ENCODE measurements around the gene FAM222B. TPM values are rescaled to one million over a fixed set of nuclear protein-coding genes. Genes with fewer than 3 reads are reported as not detected.

The FAM222B gene
- total RNA-seq, 1 donor from 2014 or later = 3.2 TPM

GRCh38 chr17:28714281-28714680 is 128.3 kb downstream of the FAM222B start:
- no peak for DNase-seq (ENCODE audit: low read depth)
- Histone ChIP-seq H3K36me3 (ENCODE audit: control insufficient read depth, insufficient read depth, low read length) (peaks cover 10% of the 10 kb centered on the region), H3K27me3 (ENCODE audit: control insufficient read depth, insufficient read depth, low read length) (no peaks in the 10 kb centered on the region), H3K4me3 (ENCODE audit: low read depth, low read length) (no peak overlapping the region)
- FAIRE-seq = no peak
- no peak for TF ChIP-seq CTCF (IDR thresholded peaks at IDR 0.05; ENCODE audit: insufficient read depth, low read length, severe bottlenecking)

DNA sequence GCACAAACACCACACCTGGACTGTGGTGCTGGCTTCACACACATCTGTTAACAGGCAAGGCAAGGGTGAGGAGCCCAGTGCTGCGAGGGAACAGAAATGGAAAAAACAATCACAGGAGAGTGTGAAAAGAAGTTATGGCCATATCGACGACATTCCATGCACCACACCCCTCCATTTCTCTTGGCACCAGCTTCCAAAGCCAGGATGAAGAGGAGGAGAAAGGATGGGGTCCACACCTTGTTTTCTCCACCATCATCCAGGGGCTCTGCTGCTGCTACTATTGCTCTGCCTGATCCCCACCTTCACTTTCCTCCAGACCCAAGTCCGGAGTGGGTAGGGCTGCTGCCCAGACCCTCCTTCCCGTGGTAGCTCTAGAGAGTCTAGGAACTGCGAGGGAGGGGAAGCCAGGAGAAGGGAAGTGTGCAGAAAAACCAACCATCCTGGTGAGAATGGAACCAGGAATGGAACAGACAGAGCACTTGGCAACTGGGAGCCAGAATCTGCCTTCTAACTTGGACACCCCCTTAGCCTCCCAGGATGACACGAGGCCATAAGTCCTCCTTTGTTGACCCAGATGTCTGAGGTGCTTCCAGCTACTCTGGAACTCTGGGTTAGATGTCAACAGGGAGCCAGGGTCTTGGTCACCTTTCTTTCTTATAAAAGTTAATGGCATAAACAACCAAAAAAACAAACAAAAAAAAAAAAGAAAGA is 129.7 kb downstream of the FAM222B start:
- FAIRE-seq = peak; percentile 50
- no peaks in the 10 kb centered on the region for H3K27me3 ChIP-seq (ENCODE audit: control insufficient read depth, insufficient read depth, low read length)
- H3K36me3 ChIP-seq (ENCODE audit: control insufficient read depth, insufficient read depth, low read length) = peaks cover 10% of the 10 kb centered on the region
- no peak overlapping the region for H3K4me3 ChIP-seq (ENCODE audit: low read depth, low read length)
- DNase-seq (ENCODE audit: low read depth) = no peak
- TF ChIP-seq CTCF (IDR thresholded peaks at IDR 0.05; ENCODE audit: insufficient read depth, low read length, severe bottlenecking) = no peak

DNA sequence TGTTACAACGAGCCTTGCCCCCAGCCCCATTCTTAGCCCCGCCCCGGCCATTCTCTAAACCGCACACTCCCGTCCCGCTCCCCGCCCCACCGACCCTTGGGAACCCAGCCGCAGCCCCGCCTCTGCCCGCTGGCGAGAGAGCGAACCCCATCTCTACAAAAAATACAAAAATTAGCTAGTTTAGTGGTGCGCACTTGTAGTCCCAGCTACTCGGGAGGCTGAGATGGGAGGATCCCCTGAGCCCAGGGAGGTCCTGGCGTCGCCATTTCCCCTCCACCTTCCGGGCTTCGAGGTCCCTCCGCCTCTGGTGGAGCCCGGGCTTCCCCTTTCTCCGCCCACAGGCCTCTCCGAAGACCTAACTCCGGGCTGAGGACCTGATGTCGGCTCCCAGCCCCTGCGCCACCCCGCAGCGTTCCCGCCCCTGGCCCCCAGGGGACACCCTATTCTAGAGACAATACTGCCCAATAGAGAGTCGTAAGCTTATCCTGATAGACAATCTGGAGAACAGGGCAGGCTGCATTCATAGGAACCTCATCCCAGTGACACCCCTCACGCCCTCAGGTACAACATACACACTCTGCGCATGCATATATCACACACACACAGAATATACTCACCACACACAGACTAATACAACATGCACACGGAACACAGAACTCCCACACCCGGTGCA is 130.4 kb downstream of the FAM222B start:
- no peak for TF ChIP-seq CTCF (IDR thresholded peaks at IDR 0.05; ENCODE audit: insufficient read depth, low read length, severe bottlenecking)
- H3K27me3 ChIP-seq (ENCODE audit: control insufficient read depth, insufficient read depth, low read length) = no peaks in the 10 kb centered on the region
- no peak for FAIRE-seq
- H3K4me3 ChIP-seq (ENCODE audit: low read depth, low read length) = no peak overlapping the region
- H3K36me3 ChIP-seq (ENCODE audit: control insufficient read depth, insufficient read depth, low read length) = peaks cover 10% of the 10 kb centered on the region
- DNase-seq (ENCODE audit: low read depth) = no peak

DNA sequence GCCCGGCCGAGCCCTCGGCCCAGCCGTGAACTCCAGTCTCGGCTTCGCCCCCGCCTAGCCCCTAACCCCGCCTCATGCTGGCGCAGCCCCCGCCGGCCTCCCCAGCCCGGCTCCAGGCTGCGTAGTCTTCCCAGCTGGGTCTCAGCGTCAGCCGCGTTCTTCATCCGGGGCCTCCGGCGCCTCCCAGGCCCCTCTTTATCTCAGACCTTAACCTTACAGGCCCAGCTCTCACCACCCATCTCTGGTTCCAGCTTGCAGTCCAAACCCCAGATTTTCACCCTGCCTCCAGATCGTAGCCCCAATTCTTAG is 130.9 kb downstream of the FAM222B start, which contains the start of gene PROCA1:
TSS of gene PROCA1 (minus strand) at position 166 of the 309 bp plus-strand sequence. CDS start 228 bp downstream, outside the sequence.
- FAIRE-seq (no peak), DNase-seq (ENCODE audit: low read depth) (no peak)
- Histone ChIP-seq H3K36me3 (ENCODE audit: control insufficient read depth, insufficient read depth, low read length) (peaks cover 10% of the 10 kb centered on the region), H3K27me3 (ENCODE audit: control insufficient read depth, insufficient read depth, low read length) (no peaks in the 10 kb centered on the region), H3K4me3 (ENCODE audit: low read depth, low read length) (peak within 1 kb of the TSS; percentile 70)
- TF ChIP-seq CTCF (IDR thresholded peaks at IDR 0.05; ENCODE audit: insufficient read depth, low read length, severe bottlenecking) = no peak

DNA sequence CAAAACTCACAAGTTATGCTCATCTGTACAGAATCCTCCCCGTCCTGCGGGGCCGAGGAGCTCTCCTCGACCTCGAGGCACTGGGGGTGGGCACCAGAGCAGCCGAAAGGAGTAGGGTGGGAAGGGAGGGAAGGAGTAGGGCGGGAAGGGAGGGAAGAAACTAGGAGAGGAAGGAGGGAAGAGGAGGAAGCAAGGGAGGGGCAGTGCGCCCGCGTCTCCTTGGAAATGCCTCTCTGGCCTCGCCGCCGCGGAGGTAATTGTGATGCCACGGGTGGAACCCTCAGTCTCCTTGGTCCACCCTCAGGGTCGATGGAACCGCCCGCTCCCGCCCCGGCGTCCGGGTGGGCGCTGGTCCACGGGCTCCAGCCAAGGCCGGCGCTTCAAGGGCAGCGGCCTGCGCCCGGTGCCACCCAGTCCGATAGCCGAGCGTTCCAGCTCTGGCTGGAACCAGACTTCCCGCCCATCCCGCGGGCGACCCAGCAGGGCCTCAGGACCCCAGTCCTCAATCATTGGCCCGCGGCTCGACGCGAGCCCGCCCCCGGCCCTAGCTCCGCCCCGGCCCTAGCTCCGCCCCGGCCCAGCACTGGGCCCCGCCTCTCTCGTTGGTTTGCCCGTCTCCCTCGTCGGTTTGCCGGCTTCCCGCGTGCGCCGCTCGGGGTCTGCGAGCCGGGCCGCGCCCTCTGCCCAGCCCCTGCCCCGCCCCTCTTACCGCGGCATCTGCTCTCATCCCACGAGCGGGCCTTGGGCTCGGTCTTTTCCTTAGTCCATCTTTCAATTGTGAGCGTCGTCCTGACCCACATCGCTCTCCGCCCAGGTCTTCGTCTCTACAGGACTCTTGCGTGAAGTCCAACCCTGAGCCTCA is 131.5 kb downstream of the FAM222B start:
- no peaks in the 10 kb centered on the region for H3K27me3 ChIP-seq (ENCODE audit: control insufficient read depth, insufficient read depth, low read length)
- peak; percentile 59 for DNase-seq (ENCODE audit: low read depth)
- H3K36me3 ChIP-seq (ENCODE audit: control insufficient read depth, insufficient read depth, low read length) = peaks cover 10% of the 10 kb centered on the region
- no peak for TF ChIP-seq CTCF (IDR thresholded peaks at IDR 0.05; ENCODE audit: insufficient read depth, low read length, severe bottlenecking)
- H3K4me3 ChIP-seq (ENCODE audit: low read depth, low read length) = peak overlapping the region; percentile 70
- FAIRE-seq = no peak
